ENCODE data around the gene CDC42BPA.

- TF ChIP-seq CTCF (IDR thresholded peaks at IDR 0.05) (no peak), POLR2A (IDR thresholded peaks at IDR 0.05) (no peak), POLR2AphosphoS5 (IDR thresholded peaks at IDR 0.05; ENCODE audit: insufficient read depth in 1 of 2, low read depth in 1 of 2) (no peak)
Measured at GRCh38 chr1:227068883-227069282, 249.4 kb downstream of the CDC42BPA start.
